Type B pancreatic cell (in vitro differentiated cells): Measurements from ENCODE around the gene RRP15. TPM values are rescaled to one million over a fixed set of nuclear protein-coding genes. Genes with fewer than 3 reads are reported as not detected.

Experiments used
- DNase-seq: peaks from one replicate; pipeline ENCODE4 v3.0.0; 2021; ENCODE audit warnings: mixed read lengths; ENCODE audit not compliant: unreplicated experiment; ENCODE audit errors: extremely low spot score
- H3K27ac Mint-ChIP-seq: 2 replicates; pipeline ENCODE4 v1.8.0; 2021; ENCODE audit warnings: mild to moderate bottlenecking, mixed read lengths
- H3K27me3 Mint-ChIP-seq: 2 replicates; pipeline ENCODE4 v1.8.0; 2021; ENCODE audit warnings: mixed read lengths
- H3K36me3 Mint-ChIP-seq: 2 replicates; pipeline ENCODE4 v1.8.0; 2021; ENCODE audit warnings: mixed read lengths
- H3K4me1 Mint-ChIP-seq: one replicate; pipeline ENCODE4 v1.8.0; 2021; ENCODE audit warnings: mixed read lengths; ENCODE audit not compliant: unreplicated experiment
- H3K4me3 Mint-ChIP-seq: 2 replicates; pipeline ENCODE4 v1.8.0; 2021; ENCODE audit warnings: mild to moderate bottlenecking, mixed read lengths
- H3K9me3 Mint-ChIP-seq: 2 replicates; pipeline ENCODE4 v1.8.0; 2021; ENCODE audit warnings: mixed read lengths
- CTCF ChIP-seq: fragments of 200-600 bp; sonication (generic); conservative IDR thresholded peaks from 2 replicates; pipeline ENCODE4 v1.5.0; 2021; ENCODE audit warnings: antibody characterized with exemption, mild to moderate bottlenecking
- total RNA-seq: library from RNA; stranded (reverse); gene quantifications from 2 replicates; pipeline ENCODE4 v1.2.1, GENCODE V29; 2021; ENCODE audit warnings: low replicate concordance

The RRP15 gene
- total RNA-seq, 1 donor from 2014 or later: 22.9 TPM

- peak overlapping the region; percentile 1 for H3K27ac Mint-ChIP-seq
- H3K4me3 Mint-ChIP-seq: no peak overlapping the region
Observed at GRCh38 chr1:218350801-218351266, 65.7 kb downstream of the RRP15 start.

DNA sequence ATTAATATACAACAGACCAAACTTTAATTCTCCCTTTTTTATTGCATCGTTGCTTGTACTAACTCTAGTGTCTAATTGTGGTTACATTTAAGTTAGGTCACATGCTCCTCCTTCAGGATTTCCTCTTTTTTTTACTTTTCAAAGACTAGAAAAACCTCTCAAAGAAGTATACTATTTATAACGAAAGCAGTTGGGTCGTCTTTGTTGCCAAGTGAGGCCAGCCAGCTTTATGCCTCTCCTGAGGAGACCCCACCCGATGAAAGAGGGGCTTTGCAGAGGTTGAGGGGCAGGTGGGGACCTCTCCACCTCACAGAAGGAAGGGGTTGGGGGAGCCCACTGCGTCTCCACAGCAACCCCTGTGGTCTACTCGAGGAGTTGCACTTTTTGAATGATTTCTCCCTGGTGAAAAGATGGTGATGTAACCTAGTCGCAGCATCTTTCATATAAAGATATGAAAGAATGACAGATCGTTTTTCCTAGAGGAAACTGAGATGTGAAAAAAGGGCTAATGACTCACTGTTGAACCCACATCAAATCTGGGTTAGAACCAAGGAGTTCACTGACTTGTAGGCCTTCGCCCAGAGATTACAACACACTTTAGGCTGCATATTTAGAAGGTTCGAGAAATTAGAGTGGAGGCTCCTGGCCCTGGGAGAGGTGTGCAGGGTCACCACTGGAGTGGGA, 66.4 kb downstream of the RRP15 start:
- H3K27ac Mint-ChIP-seq: peak overlapping the region; percentile 1
- peaks cover 39% of the 10 kb centered on the region for H3K36me3 Mint-ChIP-seq
- H3K4me1 Mint-ChIP-seq: peaks cover 24% of the 10 kb centered on the region
- H3K27me3 Mint-ChIP-seq: peaks cover 28% of the 10 kb centered on the region
- H3K4me3 Mint-ChIP-seq: no peak overlapping the region
- DNase-seq: no peak
- peak; percentile 47 for TF ChIP-seq CTCF
- H3K9me3 Mint-ChIP-seq: no peaks in the 10 kb centered on the region

More at GRCh38 chr1:218350801-218351266, 65.7 kb downstream of the RRP15 start:
- H3K27me3 Mint-ChIP-seq: peaks cover 34% of the 10 kb centered on the region
- TF ChIP-seq CTCF: no peak
- no peaks in the 10 kb centered on the region for H3K9me3 Mint-ChIP-seq
- no peak for DNase-seq
- peaks cover 24% of the 10 kb centered on the region for H3K4me1 Mint-ChIP-seq
- peaks cover 37% of the 10 kb centered on the region for H3K36me3 Mint-ChIP-seq

- Mint-ChIP-seq H3K9me3 (no peaks in the 10 kb centered on the region), H3K27ac (no peak overlapping the region), H3K36me3 (peaks cover 39% of the 10 kb centered on the region), H3K27me3 (peaks cover 23% of the 10 kb centered on the region), H3K4me3 (peak overlapping the region; percentile 60), H3K4me1 (peaks cover 24% of the 10 kb centered on the region)
- TF ChIP-seq CTCF: no peak
- no peak for DNase-seq
Observed at GRCh38 chr1:218352075-218352438, 67.0 kb downstream of the RRP15 start.

DNA sequence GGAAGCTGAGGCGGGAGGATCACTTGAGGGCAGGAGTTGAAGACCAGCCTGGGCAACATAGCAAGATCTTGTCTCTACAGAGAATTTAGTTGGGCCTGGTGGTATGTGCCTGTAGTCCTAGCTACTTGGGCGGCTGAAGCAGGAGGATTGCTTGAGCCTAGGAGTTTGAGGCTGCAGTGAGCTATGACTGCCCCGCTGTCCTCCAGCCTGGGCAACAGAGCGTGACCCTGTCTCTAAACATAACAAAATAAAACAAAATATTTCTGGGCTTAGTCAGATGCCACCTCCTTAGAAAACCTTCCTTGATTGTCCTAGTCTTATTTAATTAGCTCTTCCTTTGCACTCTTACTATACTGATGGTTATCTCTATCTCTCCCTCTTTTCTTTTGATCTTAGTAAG, 68.6 kb downstream of the RRP15 start:
- Mint-ChIP-seq H3K27ac (no peak overlapping the region), H3K4me3 (peak overlapping the region; percentile 30), H3K9me3 (no peaks in the 10 kb centered on the region), H3K27me3 (peaks cover 7% of the 10 kb centered on the region), H3K4me1 (peaks cover 28% of the 10 kb centered on the region), H3K36me3 (peaks cover 42% of the 10 kb centered on the region)
- DNase-seq: no peak
- TF ChIP-seq CTCF: no peak

GRCh38 chr1:218355278-218355677, 70.2 kb downstream of the RRP15 start:
- Mint-ChIP-seq H3K4me3 (no peak overlapping the region), H3K36me3 (peaks cover 46% of the 10 kb centered on the region)

More at GRCh38 chr1:218355278-218355677, 70.2 kb downstream of the RRP15 start:
- peaks cover 35% of the 10 kb centered on the region for H3K4me1 Mint-ChIP-seq
- peaks cover 4% of the 10 kb centered on the region for H3K27me3 Mint-ChIP-seq
- no peak for DNase-seq
- H3K27ac Mint-ChIP-seq: no peak overlapping the region
- TF ChIP-seq CTCF: no peak
- H3K9me3 Mint-ChIP-seq: no peaks in the 10 kb centered on the region
